Activated naive CD8-positive, alpha-beta T cell (primary cell): Measurements from ENCODE around the gene MYL4.

Experiments
- H3K27ac Mint-ChIP-seq: one replicate; pipeline ENCODE4 v1.8.0; 2021; ENCODE audit warnings: mixed read lengths
- H3K27me3 Mint-ChIP-seq: one replicate; pipeline ENCODE4 v1.8.0; 2021; ENCODE audit warnings: mixed read lengths
- H3K36me3 Mint-ChIP-seq: one replicate; pipeline ENCODE4 v1.8.0; 2021; ENCODE audit warnings: mixed read lengths
- H3K4me1 Mint-ChIP-seq: one replicate; pipeline ENCODE4 v1.8.0; 2021; ENCODE audit warnings: low read depth, mixed read lengths
- H3K4me3 Mint-ChIP-seq: one replicate; pipeline ENCODE4 v1.8.0; 2021; ENCODE audit warnings: mild to moderate bottlenecking, mixed read lengths
- H3K9me3 Mint-ChIP-seq: one replicate; pipeline ENCODE4 v1.8.0; 2021; ENCODE audit warnings: low read depth, mixed read lengths

Gene MYL4

DNA sequence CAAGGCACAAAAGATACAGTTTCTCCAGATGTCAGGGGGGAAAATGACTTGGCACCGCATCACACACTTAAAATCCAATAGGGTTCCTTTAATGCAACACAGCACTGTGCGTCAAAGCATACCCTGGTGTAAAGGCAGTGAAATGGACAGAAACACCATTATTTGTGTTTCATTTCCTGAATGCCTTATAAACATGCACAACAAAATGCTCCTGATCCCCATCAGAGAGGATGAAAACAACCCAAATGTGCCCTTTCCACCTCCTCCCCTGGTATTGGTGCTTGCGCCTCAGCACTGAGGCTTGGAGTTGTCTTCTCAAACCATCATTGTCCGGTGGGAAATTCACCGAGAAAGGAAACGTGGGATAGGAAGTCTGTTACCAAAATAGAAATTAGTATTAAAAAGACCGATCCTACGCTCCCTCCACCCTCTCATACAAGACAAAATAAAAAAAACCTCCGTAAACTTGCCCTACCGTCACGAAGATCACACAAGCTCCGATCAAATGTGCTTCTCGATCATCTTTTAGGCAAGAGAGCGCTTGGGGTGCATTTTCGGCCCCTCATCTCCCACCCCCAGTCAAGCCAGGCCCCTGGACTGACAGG, 20.8 kb upstream of the MYL4 start:
- no peaks in the 10 kb centered on the region for H3K9me3 Mint-ChIP-seq
- H3K27me3 Mint-ChIP-seq: no peaks in the 10 kb centered on the region
- H3K4me3 Mint-ChIP-seq: peak overlapping the region; percentile 95
- H3K27ac Mint-ChIP-seq: peak overlapping the region; percentile 88
- H3K4me1 Mint-ChIP-seq: peaks cover 49% of the 10 kb centered on the region
- peaks cover 4% of the 10 kb centered on the region for H3K36me3 Mint-ChIP-seq

DNA sequence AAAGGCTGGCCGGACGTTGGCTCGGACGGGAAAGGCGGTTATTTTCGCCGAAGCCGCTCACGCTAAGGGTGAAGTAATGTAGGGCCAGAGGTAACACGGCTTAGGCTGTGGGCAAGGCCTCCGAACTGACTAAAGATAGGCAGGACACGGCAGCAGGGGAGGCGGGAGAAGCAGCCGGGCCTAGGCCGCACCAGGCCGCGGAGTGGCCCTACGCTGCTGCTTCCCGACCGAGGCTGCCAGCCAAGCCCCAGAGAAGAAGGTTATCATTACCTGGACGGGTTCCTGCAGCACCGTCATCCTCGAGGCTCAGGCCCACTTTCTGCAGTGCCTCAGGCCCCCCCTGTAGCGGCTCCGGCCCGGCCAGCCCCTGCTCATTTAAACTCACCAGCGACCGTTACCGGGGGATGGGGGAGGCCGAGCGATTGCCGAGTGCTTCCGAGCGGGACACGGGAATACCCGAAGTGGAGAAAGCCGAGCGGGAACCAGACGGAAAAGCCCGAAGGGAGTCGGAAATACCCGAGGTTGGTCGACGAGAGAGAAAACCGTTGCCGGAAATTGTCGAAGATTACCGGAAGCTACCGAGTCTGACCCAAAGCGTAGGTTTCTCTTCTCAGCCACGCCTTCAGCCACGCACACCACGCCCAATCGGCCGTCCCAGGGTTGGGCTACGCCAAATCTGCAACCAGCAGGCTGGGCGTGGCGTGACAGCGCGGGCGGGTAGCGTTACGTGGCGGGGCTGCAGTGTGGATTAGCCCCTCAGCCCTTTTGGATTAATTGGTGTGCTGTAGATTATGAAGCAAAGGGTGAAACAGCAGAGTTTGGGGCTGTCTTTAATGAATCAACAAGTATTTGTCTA, 20.0 kb upstream of the MYL4 start, which contains the start of gene CDC27:
Gene CDC27 (minus strand): TSS at position 420 of the 856 bp plus-strand sequence. CDS start 123 bp downstream, at position 297.
- Mint-ChIP-seq H3K9me3 (no peaks in the 10 kb centered on the region), H3K27me3 (no peaks in the 10 kb centered on the region), H3K4me1 (peaks cover 41% of the 10 kb centered on the region), H3K4me3 (peak within 1 kb of the TSS; percentile 95), H3K27ac (peak within 1 kb of the TSS; percentile 88), H3K36me3 (peaks cover 4% of the 10 kb centered on the region)

DNA sequence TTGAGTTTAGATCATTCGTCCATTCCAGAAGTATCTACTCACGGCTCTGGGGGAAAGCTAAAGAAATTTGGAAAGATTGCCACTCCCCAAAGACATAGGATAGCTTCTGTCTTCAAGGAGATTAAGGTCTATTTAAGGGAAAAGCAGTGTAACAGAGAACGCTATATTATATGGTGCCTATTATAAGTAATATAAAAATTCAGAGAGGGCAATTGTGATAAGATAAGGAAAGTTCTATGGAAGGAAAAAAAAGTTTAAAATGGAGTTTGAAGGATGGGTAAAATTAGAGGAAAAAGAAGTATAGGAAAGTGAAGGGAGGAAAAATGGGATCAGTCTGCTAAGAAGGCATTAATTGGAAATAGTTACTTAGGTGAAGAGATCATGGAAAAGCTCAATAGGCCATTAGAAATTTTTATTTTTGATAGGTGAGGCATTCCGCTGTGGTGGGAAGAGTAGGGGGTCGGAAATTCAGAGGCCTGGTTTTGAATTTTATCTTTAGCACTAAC, 19.4 kb upstream of the MYL4 start:
- Mint-ChIP-seq H3K9me3 (no peaks in the 10 kb centered on the region), H3K4me1 (peaks cover 34% of the 10 kb centered on the region), H3K27ac (peak overlapping the region; percentile 88), H3K36me3 (peaks cover 4% of the 10 kb centered on the region), H3K27me3 (no peaks in the 10 kb centered on the region), H3K4me3 (peak overlapping the region; percentile 95)

DNA sequence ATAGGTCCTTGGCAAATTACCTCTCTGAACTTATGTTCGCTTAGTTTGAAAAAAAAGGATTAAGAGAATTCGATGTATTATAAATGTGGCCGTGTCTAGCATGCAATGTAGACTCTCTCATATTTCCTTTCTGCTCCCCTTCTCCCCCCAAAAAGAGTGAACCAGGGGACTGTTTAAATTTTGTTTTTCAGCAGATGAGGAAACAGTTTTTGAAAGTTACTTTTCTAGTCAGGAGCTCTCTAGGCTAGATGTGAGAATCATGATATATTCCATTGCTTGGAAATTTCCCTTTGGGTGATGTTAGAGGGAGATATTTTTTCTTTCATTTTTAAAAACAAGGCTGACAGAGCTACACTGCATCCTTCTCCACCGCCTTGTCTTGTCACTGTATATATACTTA, 18.9 kb upstream of the MYL4 start:
- Mint-ChIP-seq H3K4me3 (peak overlapping the region; percentile 95), H3K27ac (peak overlapping the region; percentile 6), H3K27me3 (no peaks in the 10 kb centered on the region), H3K9me3 (no peaks in the 10 kb centered on the region), H3K36me3 (peaks cover 4% of the 10 kb centered on the region), H3K4me1 (peaks cover 33% of the 10 kb centered on the region)

DNA sequence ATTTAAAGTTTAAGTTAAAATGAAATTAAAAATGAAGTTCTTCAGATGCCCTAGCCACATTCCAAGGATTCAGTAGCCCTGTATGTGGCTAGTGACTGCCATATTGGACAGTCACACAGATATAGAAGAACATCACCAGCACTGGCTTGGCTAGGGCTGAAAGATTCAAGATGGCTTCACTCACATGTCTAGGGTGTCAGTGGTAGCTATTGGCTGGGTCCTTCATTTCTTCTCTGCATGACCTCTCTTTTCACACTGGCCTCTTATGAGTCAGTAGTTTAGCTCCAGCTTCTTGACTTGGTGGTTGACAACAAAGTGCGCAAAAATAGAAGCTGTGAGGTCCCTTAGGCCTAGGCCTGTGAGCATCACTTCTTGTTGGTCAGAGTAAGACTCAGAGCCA, 18.4 kb upstream of the MYL4 start:
- Mint-ChIP-seq H3K4me3 (no peak overlapping the region), H3K9me3 (no peaks in the 10 kb centered on the region), H3K27me3 (no peaks in the 10 kb centered on the region), H3K36me3 (peaks cover 4% of the 10 kb centered on the region), H3K4me1 (peaks cover 30% of the 10 kb centered on the region), H3K27ac (no peak overlapping the region)

DNA sequence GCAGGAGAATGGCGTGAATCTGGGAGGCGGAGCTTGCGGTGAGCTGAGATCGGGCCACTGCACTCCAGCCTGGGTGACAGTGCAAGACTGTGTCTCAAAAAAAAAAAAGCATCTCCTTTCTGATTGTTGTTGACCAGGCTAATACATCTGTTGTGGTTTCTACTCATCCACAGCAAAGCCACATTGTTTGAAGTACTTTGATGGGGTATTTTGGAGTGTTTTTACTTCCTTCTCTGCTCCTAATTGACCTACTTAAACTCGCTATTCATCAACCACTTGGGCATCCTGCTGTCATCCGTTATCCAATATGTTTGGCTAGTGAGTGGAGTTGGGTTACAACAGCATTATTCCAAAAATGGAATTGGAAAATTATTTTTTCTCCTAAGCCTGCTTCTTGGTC, 16.6 kb upstream of the MYL4 start:
- Mint-ChIP-seq H3K36me3 (no peaks in the 10 kb centered on the region), H3K4me3 (no peak overlapping the region), H3K9me3 (no peaks in the 10 kb centered on the region), H3K27ac (no peak overlapping the region), H3K27me3 (no peaks in the 10 kb centered on the region), H3K4me1 (peaks cover 16% of the 10 kb centered on the region)

DNA sequence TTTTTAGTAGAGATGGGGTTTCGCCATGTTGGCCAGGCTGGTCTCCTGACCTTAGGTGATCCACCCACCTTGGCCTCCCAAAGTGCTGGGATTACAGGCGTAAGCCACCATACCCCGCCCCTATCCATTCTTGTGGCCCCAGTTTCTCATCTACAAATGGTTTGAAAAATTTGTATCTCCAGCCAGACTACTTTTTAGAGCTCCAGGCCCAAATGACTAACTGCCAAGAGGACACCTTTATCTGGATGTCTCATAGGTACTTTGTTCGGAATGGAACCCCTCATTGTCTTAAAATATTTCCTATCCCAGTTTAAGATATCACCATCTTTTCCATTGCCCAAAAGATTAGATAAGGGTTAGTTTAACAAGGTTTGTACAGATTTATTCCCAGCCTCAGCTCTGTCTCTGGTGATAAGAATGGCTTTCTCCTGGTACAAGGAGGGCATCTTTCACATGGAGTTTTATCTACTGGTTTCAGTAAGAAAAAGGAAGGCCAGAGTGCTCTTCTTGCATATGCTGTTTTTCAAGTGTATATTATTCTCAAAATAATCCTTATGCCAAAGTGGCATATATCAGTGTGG, 15.1 kb upstream of the MYL4 start:
- H3K4me3 Mint-ChIP-seq: no peak overlapping the region
- no peaks in the 10 kb centered on the region for H3K9me3 Mint-ChIP-seq
- no peaks in the 10 kb centered on the region for H3K36me3 Mint-ChIP-seq
- no peaks in the 10 kb centered on the region for H3K27me3 Mint-ChIP-seq
- H3K4me1 Mint-ChIP-seq: peaks cover 11% of the 10 kb centered on the region
- no peak overlapping the region for H3K27ac Mint-ChIP-seq

DNA sequence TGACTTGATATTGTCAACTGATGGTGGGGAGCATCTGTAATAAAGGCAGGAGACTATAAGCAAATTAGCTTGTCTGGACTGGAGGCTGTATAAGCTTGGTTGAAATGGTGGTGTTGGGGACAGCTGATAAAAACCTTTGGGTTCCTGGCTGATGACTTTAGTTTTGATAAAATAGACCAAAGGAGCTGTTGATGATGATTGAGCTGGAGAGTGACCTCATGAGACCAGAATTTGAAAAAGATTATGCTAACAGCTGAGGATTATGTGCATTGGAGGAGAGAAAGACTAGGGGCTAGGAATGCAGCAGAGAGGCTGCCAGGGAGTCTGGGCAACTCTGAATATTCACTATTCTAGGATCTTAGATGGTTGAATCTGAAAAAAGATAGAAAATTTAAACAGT, 11.3 kb upstream of the MYL4 start:
- Mint-ChIP-seq H3K36me3 (no peaks in the 10 kb centered on the region), H3K9me3 (no peaks in the 10 kb centered on the region), H3K4me1 (peaks cover 13% of the 10 kb centered on the region), H3K27me3 (no peaks in the 10 kb centered on the region), H3K4me3 (no peak overlapping the region), H3K27ac (no peak overlapping the region)

DNA sequence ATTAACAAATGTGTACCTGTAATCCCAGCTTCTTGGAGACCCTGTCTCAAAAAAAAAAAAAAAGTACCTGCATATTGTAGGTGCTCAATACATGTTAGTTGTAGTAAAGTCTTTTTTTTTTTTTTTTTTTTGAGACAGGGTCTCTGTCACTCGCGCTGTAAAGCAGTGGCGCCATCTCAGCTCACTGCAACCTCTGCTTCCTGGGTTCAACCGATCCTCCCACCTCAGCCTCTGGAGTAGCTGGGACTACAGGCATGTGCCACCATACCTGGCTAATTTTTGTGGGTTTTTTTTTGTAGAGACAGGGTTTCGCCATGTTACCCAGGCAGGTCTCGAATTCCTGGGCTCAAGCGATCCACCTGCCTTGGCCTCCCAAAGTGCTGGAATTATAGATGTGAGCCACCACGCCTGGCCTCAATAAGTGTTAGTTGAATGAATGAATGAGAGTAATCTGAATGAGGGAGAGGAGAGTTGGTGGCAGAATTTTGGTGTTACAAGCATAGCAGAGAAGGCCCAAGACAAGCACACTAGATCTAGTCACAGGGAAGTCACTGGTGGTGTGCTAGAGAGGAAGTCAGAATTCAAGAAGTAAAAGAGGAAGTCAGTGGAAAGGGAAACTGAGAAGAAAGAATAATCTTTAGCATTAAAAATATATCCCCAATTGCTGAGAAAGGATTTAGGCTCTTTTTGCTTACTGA, 9.4 kb upstream of the MYL4 start:
- no peaks in the 10 kb centered on the region for H3K36me3 Mint-ChIP-seq
- H3K27ac Mint-ChIP-seq: peak overlapping the region; percentile 84
- peak overlapping the region; percentile 57 for H3K4me3 Mint-ChIP-seq
- H3K27me3 Mint-ChIP-seq: no peaks in the 10 kb centered on the region
- H3K9me3 Mint-ChIP-seq: no peaks in the 10 kb centered on the region
- peaks cover 29% of the 10 kb centered on the region for H3K4me1 Mint-ChIP-seq

DNA sequence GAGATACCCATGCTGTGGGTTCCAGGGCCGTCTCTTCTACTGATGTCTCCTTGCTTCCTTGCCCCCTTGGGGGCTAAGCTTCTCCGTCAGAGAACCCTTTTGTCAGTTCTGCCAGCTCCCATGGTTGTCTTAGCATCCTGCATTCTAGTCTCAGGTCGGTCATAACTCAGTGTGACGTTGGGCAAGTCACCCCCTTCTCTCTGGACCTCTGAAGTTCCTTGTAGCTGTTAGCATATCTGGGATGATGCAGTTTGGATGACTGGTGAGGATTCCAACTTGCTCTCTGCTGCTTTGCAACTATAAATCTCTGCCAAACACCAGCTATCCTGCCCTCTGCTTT, 8.9 kb upstream of the MYL4 start:
- Mint-ChIP-seq H3K4me3 (peak overlapping the region; percentile 57), H3K27me3 (no peaks in the 10 kb centered on the region), H3K4me1 (peaks cover 34% of the 10 kb centered on the region)

DNA sequence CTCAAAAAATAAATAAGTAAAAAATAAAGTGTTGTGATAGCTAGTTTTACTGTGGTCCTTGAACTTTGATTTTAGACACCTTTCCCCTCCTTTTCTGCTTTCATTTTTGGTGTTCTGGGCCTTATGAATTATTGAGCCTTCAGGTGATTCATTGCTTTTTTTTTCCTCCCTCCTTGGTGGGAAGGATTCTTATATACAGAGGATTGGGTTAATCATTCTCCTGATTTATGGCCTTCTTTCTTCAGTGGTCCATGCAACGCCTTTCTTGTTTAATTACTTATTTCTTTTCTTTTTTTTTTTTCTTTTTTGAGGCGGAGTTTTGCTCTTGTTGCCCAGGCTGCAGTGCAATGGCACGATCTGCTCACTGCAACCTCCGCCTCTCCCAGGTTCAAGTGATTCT, 8.0 kb upstream of the MYL4 start:
- H3K9me3 Mint-ChIP-seq: no peaks in the 10 kb centered on the region
- H3K4me1 Mint-ChIP-seq: peaks cover 43% of the 10 kb centered on the region
- H3K36me3 Mint-ChIP-seq: no peaks in the 10 kb centered on the region
- H3K4me3 Mint-ChIP-seq: no peak overlapping the region
- H3K27me3 Mint-ChIP-seq: no peaks in the 10 kb centered on the region
- H3K27ac Mint-ChIP-seq: no peak overlapping the region

More for the DNA sequence above, 8.9 kb upstream of the MYL4 start:
- H3K27ac Mint-ChIP-seq: peak overlapping the region; percentile 78
- H3K36me3 Mint-ChIP-seq: no peaks in the 10 kb centered on the region
- H3K9me3 Mint-ChIP-seq: no peaks in the 10 kb centered on the region

DNA sequence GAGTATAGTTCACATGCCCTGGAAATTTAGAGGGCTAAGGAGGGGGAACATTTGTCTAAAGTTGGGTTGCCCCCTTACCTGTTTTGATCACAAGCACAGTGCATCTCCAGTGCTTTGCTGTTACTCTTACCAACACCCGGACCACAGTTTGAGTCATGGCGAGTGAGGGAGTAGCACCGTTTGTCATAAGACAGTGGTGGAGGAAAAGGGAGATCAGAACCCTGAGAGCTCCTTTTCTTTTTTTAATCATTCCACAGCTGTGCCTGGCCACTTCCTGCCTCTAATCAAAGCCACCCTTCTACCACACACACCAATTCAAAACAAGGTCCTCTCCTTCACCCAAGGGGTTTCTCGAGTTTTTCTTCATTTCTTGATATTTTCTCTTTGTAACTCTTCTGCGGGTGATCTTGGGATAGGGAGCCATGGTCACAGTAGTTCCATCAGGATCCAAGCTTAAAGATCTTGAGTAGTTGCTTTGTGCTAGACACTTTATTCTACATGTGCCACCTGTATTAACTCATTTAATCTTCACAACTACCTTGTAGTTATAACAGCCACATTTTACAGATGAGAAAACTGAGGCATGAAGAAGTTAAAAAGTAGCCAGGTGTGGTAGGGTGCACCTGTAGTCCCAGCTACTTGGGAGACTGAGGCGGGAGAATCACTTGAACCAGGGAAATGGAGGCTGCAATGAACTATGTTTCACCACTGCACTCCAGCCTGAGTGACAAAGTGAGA, 5.0 kb upstream of the MYL4 start:
- Mint-ChIP-seq H3K4me1 (peaks cover 53% of the 10 kb centered on the region), H3K36me3 (no peaks in the 10 kb centered on the region), H3K27me3 (no peaks in the 10 kb centered on the region), H3K9me3 (no peaks in the 10 kb centered on the region), H3K4me3 (peak overlapping the region; percentile 68), H3K27ac (peak overlapping the region; percentile 84)

DNA sequence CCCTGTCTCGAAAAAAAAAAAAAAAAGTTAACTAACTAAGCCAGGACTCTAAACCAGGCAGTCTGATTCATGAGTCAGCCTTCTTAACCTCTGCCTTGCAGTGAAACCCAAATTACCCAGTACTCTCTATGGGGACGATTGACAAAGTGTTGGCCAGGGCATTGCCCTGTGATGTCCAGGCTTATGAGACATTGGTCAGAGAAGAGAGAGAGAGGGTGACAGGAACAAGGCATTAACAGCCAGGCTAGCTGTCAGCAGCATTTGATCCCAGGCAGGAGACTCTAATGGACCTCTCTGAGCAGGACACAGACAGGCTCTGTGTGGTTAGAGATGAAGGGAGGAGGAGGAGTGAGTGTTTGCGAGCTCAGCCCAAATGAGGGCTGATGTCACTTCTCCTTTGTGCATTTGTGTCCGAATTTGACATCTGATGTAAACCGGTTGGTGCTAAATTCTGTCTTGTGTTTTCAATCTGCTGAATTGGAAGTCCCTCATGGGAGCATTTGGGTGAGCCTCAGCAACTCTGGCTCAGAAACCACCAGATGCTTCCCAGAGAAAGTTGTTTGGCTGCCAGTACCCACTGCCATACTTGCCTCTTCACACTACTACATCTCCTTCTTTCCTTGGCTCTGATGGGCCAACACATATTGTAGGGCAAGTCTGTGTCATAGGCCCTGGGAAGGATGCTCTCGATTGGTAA, 4.3 kb upstream of the MYL4 start:
- peak overlapping the region; percentile 84 for H3K27ac Mint-ChIP-seq
- no peaks in the 10 kb centered on the region for H3K36me3 Mint-ChIP-seq
- H3K9me3 Mint-ChIP-seq: no peaks in the 10 kb centered on the region
- H3K4me1 Mint-ChIP-seq: peaks cover 51% of the 10 kb centered on the region
- H3K4me3 Mint-ChIP-seq: peak overlapping the region; percentile 68
- H3K27me3 Mint-ChIP-seq: no peaks in the 10 kb centered on the region
